Trophoblast cell (in vitro differentiated cells and primary cell): Measurements from ENCODE around the gene CA11.

Experiments
- DNase-seq, 2 donors: peaks; one replicate each; pipeline ENCODE4 v3.0.0-alpha.2; 2016
- H2AFZ ChIP-seq: 2 replicates; pipeline ENCODE4 v1.6.1; 2013; ENCODE audit warnings: low read length, moderate library complexity, mild to moderate bottlenecking; ENCODE audit not compliant: insufficient read depth, poor library complexity
- H2AK5ac ChIP-seq: 2 replicates; pipeline ENCODE4 v1.6.1; 2013; ENCODE audit warnings: mild to moderate bottlenecking, low read length
- H2BK120ac ChIP-seq: 2 replicates; pipeline ENCODE4 v1.6.1; 2013; ENCODE audit warnings: low read length, mild to moderate bottlenecking, moderate library complexity; ENCODE audit not compliant: insufficient read depth, poor library complexity
- H2BK12ac ChIP-seq: 2 replicates; pipeline ENCODE4 v1.6.1; 2013; ENCODE audit warnings: mild to moderate bottlenecking, low read length, moderate library complexity
- H2BK5ac ChIP-seq: 2 replicates; pipeline ENCODE4 v1.6.1; 2013; ENCODE audit warnings: low read length, low read depth, moderate library complexity, mild to moderate bottlenecking; ENCODE audit not compliant: poor library complexity
- H3K14ac ChIP-seq: 2 replicates; pipeline ENCODE4 v1.6.1; 2013; ENCODE audit warnings: mild to moderate bottlenecking, low read length
- H3K18ac ChIP-seq: 2 replicates; pipeline ENCODE4 v1.6.1; 2013; ENCODE audit warnings: mild to moderate bottlenecking, low read length
- H3K23ac ChIP-seq: 2 replicates; pipeline ENCODE4 v1.6.1; 2013; ENCODE audit warnings: low read length
- H3K27ac ChIP-seq: 2 replicates; pipeline ENCODE4 v1.5.1; 2013; ENCODE audit warnings: low read depth, mild to moderate bottlenecking, inconsistent platforms, low read length, moderate library complexity
- H3K27me3 ChIP-seq: 2 replicates; pipeline ENCODE4 v1.6.1; 2013; ENCODE audit warnings: inconsistent platforms, mild to moderate bottlenecking, low read length, moderate library complexity; ENCODE audit not compliant: insufficient read depth
- H3K36me3 ChIP-seq, 2 experiments: 1 replicate in 1 of 2; 2 replicates in 1 of 2; pipeline ENCODE4 v1.6.1; 2013; ENCODE audit warnings: low read length in 2 of 2, mild to moderate bottlenecking in 2 of 2, moderate library complexity in 1 of 2; ENCODE audit not compliant: insufficient read depth in 2 of 2, control insufficient read depth in 1 of 2
- H3K4ac ChIP-seq: 2 replicates; pipeline ENCODE4 v1.6.1; 2013; ENCODE audit warnings: low read depth, mild to moderate bottlenecking, low read length, moderate library complexity
- H3K4me1 ChIP-seq, 2 experiments: 1 replicate in 1 of 2; 2 replicates in 1 of 2; pipeline ENCODE4 v1.6.1; 2013; ENCODE audit warnings: low read length in 2 of 2, mild to moderate bottlenecking in 2 of 2, moderate library complexity in 1 of 2; ENCODE audit not compliant: insufficient read depth in 2 of 2, control insufficient read depth in 1 of 2
- H3K4me2 ChIP-seq: 2 replicates; pipeline ENCODE4 v1.6.1; 2013; ENCODE audit warnings: inconsistent platforms, mild to moderate bottlenecking, low read length, moderate library complexity
- H3K4me3 ChIP-seq: 2 replicates; pipeline ENCODE4 v1.5.1; 2013; ENCODE audit warnings: mild to moderate bottlenecking, low read depth, low read length, inconsistent platforms
- H3K79me1 ChIP-seq: one replicate; pipeline ENCODE4 v1.6.1; 2013; ENCODE audit warnings: low read length
- H3K79me2 ChIP-seq: 2 replicates; pipeline ENCODE4 v1.6.1; 2013; ENCODE audit warnings: low read length, mild to moderate bottlenecking; ENCODE audit not compliant: control insufficient read depth, insufficient read depth, poor library complexity
- H3K9ac ChIP-seq: 2 replicates; pipeline ENCODE4 v1.6.1; 2013; ENCODE audit warnings: mild to moderate bottlenecking, low read length
- H3K9me3 ChIP-seq: 2 replicates; pipeline ENCODE4 v1.6.1; 2013; ENCODE audit warnings: low read depth, mild to moderate bottlenecking, control low read depth, inconsistent platforms, low read length; ENCODE audit not compliant: insufficient read depth
- H4K12ac ChIP-seq: 2 replicates; pipeline ENCODE4 v1.6.1; 2013; ENCODE audit warnings: low read depth, mild to moderate bottlenecking, low read length, moderate library complexity
- H4K8ac ChIP-seq: 2 replicates; pipeline ENCODE4 v1.6.1; 2013; ENCODE audit warnings: low read depth, mild to moderate bottlenecking, low read length, moderate library complexity
- H4K91ac ChIP-seq: one replicate; pipeline ENCODE4 v1.6.1; 2013; ENCODE audit warnings: low read depth, mild to moderate bottlenecking, low read length, moderate library complexity
- WGBS: extraction: QIAGEN DNeasy Blood & Tissue Kit; methylation state at CpG from one replicate; pipeline ENCODE4 v1.1.7; 2013; ENCODE audit warnings: missing lambda C conversion rate; ENCODE audit not compliant: insufficient read length, insufficient coverage; ENCODE audit errors: extremely low coverage; 5-methylcytosine and 5-hydroxymethylcytosine counted together

The CA11 gene

GRCh38 chr19:48615231-48616040 is 30.6 kb downstream of the CA11 start:
- Histone ChIP-seq H3K4ac (no peak overlapping the region), H3K4me2 (no peak overlapping the region), H2AFZ (no peak overlapping the region), H3K4me3 (no peak overlapping the region), H4K8ac (no peak overlapping the region), H3K9ac (no peak overlapping the region), H3K14ac (no peak overlapping the region), H3K9me3 (peaks cover 2% of the 10 kb centered on the region), H3K18ac (peak overlapping the region; percentile 25), H3K79me2 (peaks cover 16% of the 10 kb centered on the region), H3K23ac (no peak overlapping the region), H3K27me3 (no peaks in the 10 kb centered on the region), H2BK120ac (no peak overlapping the region), H3K36me3 (peaks cover 34 to 37% of the 10 kb centered on the region in 2 experiments), H2BK12ac (no peak overlapping the region), H4K12ac (no peak overlapping the region), H3K79me1 (peaks cover 9% of the 10 kb centered on the region), H4K91ac (no peak overlapping the region), H2AK5ac (no peak overlapping the region), H3K4me1 (peaks cover 5 to 13% of the 10 kb centered on the region in 2 experiments), H2BK5ac (no peak overlapping the region), H3K27ac (no peak overlapping the region)
- no peak for DNase-seq
- WGBS = no CpG with 5 or more reads among the region's 19 CpGs

- Histone ChIP-seq H2AFZ (no peak within 1 kb of the TSS), H2BK5ac (no peak within 1 kb of the TSS), H3K4me3 (no peak within 1 kb of the TSS), H4K12ac (no peak within 1 kb of the TSS), H3K9me3 (peaks cover 3% of the 10 kb centered on the region), H3K4ac (no peak within 1 kb of the TSS), H3K36me3 (peaks cover 34 to 37% of the 10 kb centered on the region in 2 experiments), H3K4me2 (no peak within 1 kb of the TSS), H3K79me1 (peaks cover 6% of the 10 kb centered on the region), H2BK120ac (no peak within 1 kb of the TSS), H4K8ac (no peak within 1 kb of the TSS), H3K4me1 (peaks cover 5 to 11% of the 10 kb centered on the region in 2 experiments), H3K27me3 (no peaks in the 10 kb centered on the region), H4K91ac (no peak within 1 kb of the TSS), H3K18ac (peak within 1 kb of the TSS; percentile 25), H3K27ac (peak within 1 kb of the TSS; percentile 13), H3K14ac (no peak within 1 kb of the TSS), H2BK12ac (no peak within 1 kb of the TSS), H3K9ac (no peak within 1 kb of the TSS), H3K23ac (no peak within 1 kb of the TSS), H2AK5ac (no peak within 1 kb of the TSS), H3K79me2 (peaks cover 16% of the 10 kb centered on the region)
- WGBS = no CpG with 5 or more reads among the region's 31 CpGs
- DNase-seq = peak in 1 of 2 donors; percentile 53
Measured at GRCh38 chr19:48614436-48615230, 31.4 kb downstream of the CA11 start, which contains the start of gene FAM83E. Gene FAM83E, minus strand, starts transcription at chr19:48615076. Its CDS starts 1,704 bp downstream, at chr19:48613372.

GRCh38 chr19:48613852-48614435 is 32.0 kb downstream of the CA11 start:
- H3K9ac ChIP-seq = no peak overlapping the region
- peaks cover 5 to 10% of the 10 kb centered on the region in 2 experiments for H3K4me1 ChIP-seq
- peak overlapping the region; percentile 13 for H3K27ac ChIP-seq
- no peak overlapping the region for H3K4me2 ChIP-seq
- no peak overlapping the region for H2BK5ac ChIP-seq
- DNase-seq = no peak
- peaks cover 3% of the 10 kb centered on the region for H3K9me3 ChIP-seq
- peaks cover 34 to 37% of the 10 kb centered on the region in 2 experiments for H3K36me3 ChIP-seq
- H4K8ac ChIP-seq = no peak overlapping the region
- H4K91ac ChIP-seq = no peak overlapping the region
- H3K18ac ChIP-seq = no peak overlapping the region
- H2AFZ ChIP-seq = no peak overlapping the region
- H4K12ac ChIP-seq = no peak overlapping the region
- no peak overlapping the region for H2AK5ac ChIP-seq
- H3K79me1 ChIP-seq = peaks cover 5% of the 10 kb centered on the region
- no peak overlapping the region for H3K4ac ChIP-seq
- no CpG with 5 or more reads among the region's 13 CpGs for WGBS
- no peak overlapping the region for H2BK120ac ChIP-seq
- no peaks in the 10 kb centered on the region for H3K27me3 ChIP-seq
- no peak overlapping the region for H3K14ac ChIP-seq
- peaks cover 16% of the 10 kb centered on the region for H3K79me2 ChIP-seq
- no peak overlapping the region for H3K4me3 ChIP-seq
- no peak overlapping the region for H2BK12ac ChIP-seq
- H3K23ac ChIP-seq = no peak overlapping the region

- no peak for DNase-seq
- H3K27me3 ChIP-seq = no peaks in the 10 kb centered on the region
- H4K91ac ChIP-seq = no peak overlapping the region
- no peak overlapping the region for H3K9ac ChIP-seq
- no peak overlapping the region for H2AK5ac ChIP-seq
- H3K79me2 ChIP-seq = peaks cover 9% of the 10 kb centered on the region
- no peak overlapping the region for H3K4me3 ChIP-seq
- H3K4me2 ChIP-seq = no peak overlapping the region
- no peak overlapping the region for H2AFZ ChIP-seq
- H4K8ac ChIP-seq = no peak overlapping the region
- H3K9me3 ChIP-seq = peaks cover 3% of the 10 kb centered on the region
- no peak overlapping the region for H3K14ac ChIP-seq
- H4K12ac ChIP-seq = no peak overlapping the region
- peaks cover 34 to 37% of the 10 kb centered on the region in 2 experiments for H3K36me3 ChIP-seq
- H2BK12ac ChIP-seq = no peak overlapping the region
- H3K23ac ChIP-seq = no peak overlapping the region
- peaks cover 5 to 10% of the 10 kb centered on the region in 2 experiments for H3K4me1 ChIP-seq
- no peak overlapping the region for H2BK5ac ChIP-seq
- no peaks in the 10 kb centered on the region for H3K79me1 ChIP-seq
- WGBS = no CpG with 5 or more reads among the region's 39 CpGs
- H3K18ac ChIP-seq = no peak overlapping the region
- no peak overlapping the region for H2BK120ac ChIP-seq
- no peak overlapping the region for H3K4ac ChIP-seq
- H3K27ac ChIP-seq = no peak overlapping the region
Measured at GRCh38 chr19:48613024-48613851, 32.7 kb downstream of the CA11 start.
